IPS-15b (cell line): ENCODE measurements around the gene DGCR2.

Experiments
- H3K27me3 ChIP-seq: one replicate; pipeline ENCODE4 v1.6.1; 2013; ENCODE audit warnings: low read length; ENCODE audit not compliant: control insufficient read depth, insufficient read depth
- H3K36me3 ChIP-seq: one replicate; pipeline ENCODE4 v1.6.1; 2013; ENCODE audit warnings: low read length; ENCODE audit not compliant: control insufficient read depth, insufficient read depth
- H3K4me1 ChIP-seq: one replicate; pipeline ENCODE4 v1.6.1; 2013; ENCODE audit warnings: mild to moderate bottlenecking, low read length; ENCODE audit not compliant: control insufficient read depth, insufficient read depth
- H3K4me3 ChIP-seq: one replicate; pipeline ENCODE4 v1.5.1; 2013; ENCODE audit warnings: low read depth, low read length
- H3K9ac ChIP-seq: one replicate; pipeline ENCODE4 v1.6.1; 2013; ENCODE audit warnings: low read depth, mild to moderate bottlenecking, low read length
- H3K9me3 ChIP-seq: one replicate; pipeline ENCODE4 v1.6.1; 2013; ENCODE audit warnings: mild to moderate bottlenecking, low read length; ENCODE audit not compliant: control insufficient read depth, insufficient read depth

DGCR2 gene

GRCh38 chr22:19139974-19140373, 17.8 kb upstream of the DGCR2 start:
- Histone ChIP-seq H3K9ac (no peak overlapping the region), H3K36me3 (peaks cover 48% of the 10 kb centered on the region), H3K4me3 (no peak overlapping the region), H3K27me3 (no peaks in the 10 kb centered on the region), H3K4me1 (no peaks in the 10 kb centered on the region), H3K9me3 (no peaks in the 10 kb centered on the region)

- no peak overlapping the region for H3K9ac ChIP-seq
- peaks cover 57% of the 10 kb centered on the region for H3K36me3 ChIP-seq
Measured at GRCh38 chr22:19139001-19139356, 16.8 kb upstream of the DGCR2 start.

GRCh38 chr22:19138217-19139000, 16.2 kb upstream of the DGCR2 start:
- no peak overlapping the region for H3K9ac ChIP-seq
- H3K27me3 ChIP-seq: no peaks in the 10 kb centered on the region
- no peak overlapping the region for H3K4me3 ChIP-seq
- H3K9me3 ChIP-seq: no peaks in the 10 kb centered on the region
- H3K4me1 ChIP-seq: no peaks in the 10 kb centered on the region
- H3K36me3 ChIP-seq: peaks cover 62% of the 10 kb centered on the region

More at GRCh38 chr22:19139001-19139356, 16.8 kb upstream of the DGCR2 start:
- Histone ChIP-seq H3K27me3 (no peaks in the 10 kb centered on the region), H3K9me3 (no peaks in the 10 kb centered on the region), H3K4me3 (no peak overlapping the region), H3K4me1 (no peaks in the 10 kb centered on the region)

GRCh38 chr22:19137384-19138216, 15.4 kb upstream of the DGCR2 start:
- Histone ChIP-seq H3K9me3 (no peaks in the 10 kb centered on the region), H3K27me3 (no peaks in the 10 kb centered on the region), H3K36me3 (peaks cover 66% of the 10 kb centered on the region), H3K9ac (no peak overlapping the region), H3K4me3 (no peak overlapping the region), H3K4me1 (no peaks in the 10 kb centered on the region)

- Histone ChIP-seq H3K27me3 (no peaks in the 10 kb centered on the region), H3K4me3 (no peak overlapping the region), H3K9ac (no peak overlapping the region), H3K4me1 (no peaks in the 10 kb centered on the region), H3K9me3 (no peaks in the 10 kb centered on the region), H3K36me3 (peaks cover 63% of the 10 kb centered on the region)
Measured at GRCh38 chr22:19136915-19137314, 14.7 kb upstream of the DGCR2 start.

GRCh38 chr22:19134874-19135273, 12.7 kb upstream of the DGCR2 start:
- peaks cover 55% of the 10 kb centered on the region for H3K36me3 ChIP-seq

GRCh38 chr22:19134176-19134831, 12.1 kb upstream of the DGCR2 start:
- Histone ChIP-seq H3K4me3 (no peak overlapping the region), H3K4me1 (no peaks in the 10 kb centered on the region), H3K27me3 (no peaks in the 10 kb centered on the region), H3K9ac (no peak overlapping the region), H3K36me3 (peaks cover 50% of the 10 kb centered on the region), H3K9me3 (no peaks in the 10 kb centered on the region)

More at GRCh38 chr22:19134874-19135273, 12.7 kb upstream of the DGCR2 start:
- Histone ChIP-seq H3K9me3 (no peaks in the 10 kb centered on the region), H3K9ac (no peak overlapping the region), H3K4me1 (no peaks in the 10 kb centered on the region), H3K27me3 (no peaks in the 10 kb centered on the region), H3K4me3 (no peak overlapping the region)

GRCh38 chr22:19133561-19133960, 11.3 kb upstream of the DGCR2 start:
- H3K4me3 ChIP-seq: no peak overlapping the region
- H3K9ac ChIP-seq: no peak overlapping the region
- peaks cover 43% of the 10 kb centered on the region for H3K36me3 ChIP-seq
- H3K27me3 ChIP-seq: no peaks in the 10 kb centered on the region
- no peaks in the 10 kb centered on the region for H3K9me3 ChIP-seq
- no peaks in the 10 kb centered on the region for H3K4me1 ChIP-seq

GRCh38 chr22:19132693-19133400, 10.6 kb upstream of the DGCR2 start:
- no peaks in the 10 kb centered on the region for H3K27me3 ChIP-seq
- H3K9ac ChIP-seq: no peak overlapping the region
- H3K36me3 ChIP-seq: peaks cover 42% of the 10 kb centered on the region
- no peaks in the 10 kb centered on the region for H3K9me3 ChIP-seq
- H3K4me3 ChIP-seq: no peak overlapping the region
- H3K4me1 ChIP-seq: no peaks in the 10 kb centered on the region

- no peak overlapping the region for H3K4me3 ChIP-seq
- H3K4me1 ChIP-seq: no peaks in the 10 kb centered on the region
- H3K9me3 ChIP-seq: no peaks in the 10 kb centered on the region
- peaks cover 36% of the 10 kb centered on the region for H3K36me3 ChIP-seq
- no peak overlapping the region for H3K9ac ChIP-seq
- H3K27me3 ChIP-seq: no peaks in the 10 kb centered on the region
Measured at GRCh38 chr22:19132153-19132552, 9.9 kb upstream of the DGCR2 start.

GRCh38 chr22:19131685-19132015, 9.4 kb upstream of the DGCR2 start:
- Histone ChIP-seq H3K9ac (no peak overlapping the region), H3K4me1 (no peaks in the 10 kb centered on the region), H3K4me3 (no peak overlapping the region), H3K9me3 (no peaks in the 10 kb centered on the region), H3K36me3 (peaks cover 31% of the 10 kb centered on the region), H3K27me3 (no peaks in the 10 kb centered on the region)
